Parathyroid adenoma (tissue), 2 donors: ENCODE results near the gene PTPN7.
"Not testable (repeated sequence)": the region's sequence is repeated elsewhere in the genome, so short reads cannot be mapped to it uniquely, and the experiment has no call there.

ENCODE experiments used
- H2AFZ ChIP-seq: fragments of 300-600 bp; sonication (generic); one replicate; pipeline ENCODE4 v1.7.0; 2017; ENCODE audit warnings: antibody characterized with exemption, mild to moderate bottlenecking
- H3K27ac ChIP-seq: fragments of 300-600 bp; sonication (generic); one replicate; pipeline ENCODE4 v1.7.0; 2017
- H3K27me3 ChIP-seq: fragments of 300-600 bp; sonication (generic); one replicate; pipeline ENCODE4 v1.7.0; 2017; ENCODE audit warnings: low read length; ENCODE audit not compliant: control insufficient read depth, insufficient read depth
- H3K36me3 ChIP-seq: fragments of 300-600 bp; sonication (generic); one replicate; pipeline ENCODE4 v1.7.0; 2017; ENCODE audit warnings: low read length; ENCODE audit not compliant: control insufficient read depth, insufficient read depth
- H3K4me1 ChIP-seq: fragments of 300-600 bp; sonication (generic); one replicate; pipeline ENCODE4 v1.7.0; 2017; ENCODE audit warnings: control low read depth
- H3K4me2 ChIP-seq: fragments of 300-600 bp; sonication (generic); one replicate; pipeline ENCODE4 v1.7.0; 2017; ENCODE audit warnings: low read length
- H3K4me3 ChIP-seq: fragments of 300-600 bp; sonication (generic); one replicate; pipeline ENCODE4 v1.7.0; 2017; ENCODE audit warnings: low read depth, low read length
- H3K79me2 ChIP-seq: fragments of 300-600 bp; sonication (generic); one replicate; pipeline ENCODE4 v1.7.0; 2017; ENCODE audit warnings: control low read depth
- H3K9ac ChIP-seq: fragments of 300-600 bp; sonication (generic); one replicate; pipeline ENCODE4 v1.7.0; 2017; ENCODE audit warnings: mild to moderate bottlenecking
- H3K9me3 ChIP-seq: fragments of 300-600 bp; sonication (generic); one replicate; pipeline ENCODE4 v1.7.0; 2017; ENCODE audit warnings: low read length; ENCODE audit not compliant: control insufficient read depth
- CTCF ChIP-seq: fragments of 300-600 bp; sonication (generic); IDR thresholded peaks from one replicate; pipeline ENCODE4 v1.7.0; 2017; ENCODE audit warnings: antibody characterized with exemption, mild to moderate bottlenecking
- donor health status: primary hyperparathyroidism.

The PTPN7 gene

GRCh38 chr1:202143768-202144401, 16.5 kb downstream of the PTPN7 start:
- H3K4me2 ChIP-seq: peak overlapping the region; percentile 95

GRCh38 chr1:202143011-202143767, 17.2 kb downstream of the PTPN7 start:
- Histone ChIP-seq H3K9ac (peak overlapping the region; percentile 72), H3K4me2 (peak overlapping the region; percentile 75), H3K27ac (peak overlapping the region; percentile 46), H3K4me1 (peaks cover 2% of the 10 kb centered on the region), H3K36me3 (no peaks in the 10 kb centered on the region), H3K9me3 (no peaks in the 10 kb centered on the region), H3K4me3 (peak overlapping the region; percentile 87), H3K79me2 (peaks cover 11% of the 10 kb centered on the region), H2AFZ (peak overlapping the region; percentile 33), H3K27me3 (no peaks in the 10 kb centered on the region)
- no peak for TF ChIP-seq CTCF

More at GRCh38 chr1:202143768-202144401, 16.5 kb downstream of the PTPN7 start:
- H3K4me3 ChIP-seq: peak overlapping the region; percentile 87
- no peaks in the 10 kb centered on the region for H3K36me3 ChIP-seq
- H3K79me2 ChIP-seq: peaks cover 11% of the 10 kb centered on the region
- H3K9me3 ChIP-seq: no peaks in the 10 kb centered on the region
- TF ChIP-seq CTCF: no peak
- peak overlapping the region; percentile 33 for H2AFZ ChIP-seq
- peak overlapping the region; percentile 72 for H3K9ac ChIP-seq
- peaks cover 2% of the 10 kb centered on the region for H3K4me1 ChIP-seq
- H3K27ac ChIP-seq: peak overlapping the region; percentile 46
- no peaks in the 10 kb centered on the region for H3K27me3 ChIP-seq

GRCh38 chr1:202141468-202141867, 18.9 kb downstream of the PTPN7 start:
- H3K4me1 ChIP-seq, H3K9me3 ChIP-seq, H3K27me3 ChIP-seq, H3K4me2 ChIP-seq, H3K36me3 ChIP-seq, H2AFZ ChIP-seq, H3K4me3 ChIP-seq, H3K9ac ChIP-seq, H3K27ac ChIP-seq: not testable (repeated sequence)
- H3K79me2 ChIP-seq: peaks cover 11% of the 10 kb centered on the region

- Histone ChIP-seq H3K4me2 (no peak overlapping the region), H3K27me3 (no peaks in the 10 kb centered on the region), H3K36me3 (no peaks in the 10 kb centered on the region), H3K27ac (no peak overlapping the region), H3K79me2 (peaks cover 11% of the 10 kb centered on the region), H3K4me1 (peaks cover 2% of the 10 kb centered on the region), H3K9me3 (no peaks in the 10 kb centered on the region), H3K9ac (no peak overlapping the region), H2AFZ (no peak overlapping the region), H3K4me3 (no peak overlapping the region)
- no peak for TF ChIP-seq CTCF
These were observed 19.6 kb downstream of the PTPN7 start for GRCh38 chr1:202140833-202141232.

GRCh38 chr1:202135221-202135721, 25.1 kb downstream of the PTPN7 start:
- H3K27me3 ChIP-seq: no peaks in the 10 kb centered on the region
- no peaks in the 10 kb centered on the region for H3K9me3 ChIP-seq
- H3K4me1 ChIP-seq: peaks cover 9% of the 10 kb centered on the region
- no peak overlapping the region for H2AFZ ChIP-seq
- no peaks in the 10 kb centered on the region for H3K36me3 ChIP-seq
- no peak overlapping the region for H3K4me3 ChIP-seq
- H3K4me2 ChIP-seq: no peak overlapping the region
- no peaks in the 10 kb centered on the region for H3K79me2 ChIP-seq
- TF ChIP-seq CTCF: peak; percentile 75
- H3K9ac ChIP-seq: no peak overlapping the region
- H3K27ac ChIP-seq: no peak overlapping the region
